CD4-positive, alpha-beta T cell (primary cell): ENCODE results near the gene BCL7B. TPM values are rescaled to one million over a fixed set of nuclear protein-coding genes. Genes with fewer than 3 reads are reported as not detected.
"Not testable (repeated sequence)": the region's sequence is repeated elsewhere in the genome, so short reads cannot be mapped to it uniquely, and the experiment has no call there.

Experiments used
- ATAC-seq: fragments of 200-7000 bp; cut with Tn5 transposase; one replicate; pipeline ENCODE4 v1.10.0; 2022; ENCODE audit warnings: mild to moderate bottlenecking; ENCODE audit not compliant: poor library complexity
- CTCF ChIA-PET: fragments of 350-600 bp; sonication (Branson Sonifier 250); formaldehyde crosslinking; loops from one replicate; lab custom pipeline; 2021; ENCODE audit warnings: antibody characterized with exemption, inconsistent platforms; lab: Charles Lee
- POLR2A ChIA-PET: fragments of 350-600 bp; sonication (Branson Sonifier 250); formaldehyde crosslinking; loops from one replicate; lab custom pipeline; 2021; ENCODE audit warnings: antibody characterized with exemption, inconsistent platforms; lab: Charles Lee
- DNase-seq, 14 experiments: peaks; one replicate each; pipeline ENCODE4 v3.0.0-alpha.2; 2013 to 2020; ENCODE audit warnings: mixed read lengths in 2 of 14
- H3K27ac ChIP-seq, 2 donors: one replicate each; pipeline versions ENCODE4 v1.5.1 to v1.7.0; 2013; ENCODE audit warnings: low read length in 2 of 2, low read depth in 1 of 2, mild to moderate bottlenecking in 1 of 2
- H3K27me3 ChIP-seq, 2 experiments: 1 replicate in 1 of 2; 2 replicates in 1 of 2; pipeline versions ENCODE4 v1.6.1 to v1.7.0; 2013; ENCODE audit warnings: low read length in 2 of 2, control low read depth in 1 of 2, mild to moderate bottlenecking in 1 of 2, moderate library complexity in 1 of 2; ENCODE audit not compliant: insufficient read depth in 2 of 2, control insufficient read depth in 1 of 2
- H3K36me3 ChIP-seq: one replicate; pipeline ENCODE4 v1.6.1; 2013; ENCODE audit warnings: low read length, control low read depth; ENCODE audit not compliant: insufficient read depth
- H3K4me1 ChIP-seq: one replicate; pipeline ENCODE4 v1.6.1; 2013; ENCODE audit warnings: low read length, control low read depth; ENCODE audit not compliant: insufficient read depth
- H3K4me3 ChIP-seq: one replicate; pipeline ENCODE4 v1.5.1; 2013; ENCODE audit warnings: mild to moderate bottlenecking, low read length, moderate library complexity
- H3K9me3 ChIP-seq, 2 experiments: 1 replicate in 1 of 2; 2 replicates in 1 of 2; pipeline versions ENCODE4 v1.6.1 to v1.7.0; 2013; ENCODE audit warnings: low read length in 2 of 2, mild to moderate bottlenecking in 2 of 2, control low read depth in 1 of 2, moderate library complexity in 1 of 2; ENCODE audit not compliant: control insufficient read depth in 1 of 2, insufficient read depth in 1 of 2
- H3K27ac Mint-ChIP-seq: one replicate; pipeline ENCODE4 v1.8.0; 2020; ENCODE audit warnings: mixed read lengths
- H3K27me3 Mint-ChIP-seq: one replicate; pipeline ENCODE4 v1.8.0; 2021; ENCODE audit warnings: mixed read lengths
- H3K36me3 Mint-ChIP-seq: one replicate; pipeline ENCODE4 v1.8.0; 2021; ENCODE audit warnings: low read depth, mixed read lengths
- H3K4me1 Mint-ChIP-seq: one replicate; pipeline ENCODE4 v1.8.0; 2021; ENCODE audit warnings: low read depth, mixed read lengths
- H3K4me3 Mint-ChIP-seq: one replicate; pipeline ENCODE4 v1.8.0; 2020; ENCODE audit warnings: mild to moderate bottlenecking, mixed read lengths
- H3K9me3 Mint-ChIP-seq: one replicate; pipeline ENCODE4 v1.8.0; 2020; ENCODE audit warnings: mixed read lengths
- intact Hi-C, 2 experiments: fragments of 100-400 bp; cut with DNase I in 1 of 2; cut with micrococcal nuclease in 1 of 2; formaldehyde crosslinking; loops; one replicate each; pipeline versions ENCODE4 v1.15.1 to v1.9.0; 2023 to 2025; cut with DNase I, micrococcal nuclease
- total RNA-seq, 174 experiments: library from RNA in 2 of 174; stranded (reverse) in 2 of 174; gene quantifications; one replicate each; pipeline ENCODE4 v1.2.3 and lab custom pipeline; 2021 to 2026
- TF ChIP-seq, protein P1 (sequence below): fragments of 200-600 bp; IDR thresholded peaks from one replicate; pipeline ENCODE4 v1.8.0; 2022; ENCODE audit warnings: antibody characterized with exemption, mild to moderate bottlenecking

Gene BCL7B
- total RNA-seq, 2 experiments from 2014 or later, result 102 TPM

- ATAC-seq, result no peak
- H3K36me3 ChIP-seq, result peaks cover 82% of the 10 kb centered on the region
- H3K36me3 Mint-ChIP-seq, result peaks cover 91% of the 10 kb centered on the region
These were observed 60.9 kb downstream of the BCL7B start for GRCh38 chr7:73496626-73497025.

GRCh38 chr7:73495507-73495906 is 62.0 kb downstream of the BCL7B start:
- H3K4me3 ChIP-seq, DNase-seq, CTCF ChIA-PET, H3K27me3 ChIP-seq, H3K4me1 ChIP-seq, H3K4me3 Mint-ChIP-seq, H3K9me3 ChIP-seq, ATAC-seq, intact Hi-C loops, H3K9me3 Mint-ChIP-seq, H3K27ac ChIP-seq, H3K27ac Mint-ChIP-seq, H3K27me3 Mint-ChIP-seq: not testable (repeated sequence)
- Mint-ChIP-seq H3K4me1 (peaks cover 12% of the 10 kb centered on the region), H3K36me3 (peaks cover 90% of the 10 kb centered on the region)
- H3K36me3 ChIP-seq, result peaks cover 85% of the 10 kb centered on the region
- POLR2A ChIA-PET, result interaction anchor here (0.6 kb wide), 1 partner anchor 257 kb away, joined by 3 read pairs; no protein-coding TSS in a partner anchor

More at GRCh38 chr7:73496626-73497025, 60.9 kb downstream of the BCL7B start:
- no peaks in the 10 kb centered on the region for H3K9me3 Mint-ChIP-seq
- no peak for DNase-seq
- no peaks in the 10 kb centered on the region for H3K27me3 Mint-ChIP-seq
- peaks cover 17% of the 10 kb centered on the region for H3K4me1 Mint-ChIP-seq
- CTCF ChIA-PET, result no interaction called here
- H3K27ac Mint-ChIP-seq, result no peak overlapping the region
- intact Hi-C loops, result no loop called here
- Histone ChIP-seq H3K4me3 (no peak overlapping the region), H3K9me3 (no peaks in the 10 kb centered on the region), H3K4me1 (no peaks in the 10 kb centered on the region), H3K27ac (no peak overlapping the region), H3K27me3 (no peaks in the 10 kb centered on the region)
- TF ChIP-seq, protein P1, sequence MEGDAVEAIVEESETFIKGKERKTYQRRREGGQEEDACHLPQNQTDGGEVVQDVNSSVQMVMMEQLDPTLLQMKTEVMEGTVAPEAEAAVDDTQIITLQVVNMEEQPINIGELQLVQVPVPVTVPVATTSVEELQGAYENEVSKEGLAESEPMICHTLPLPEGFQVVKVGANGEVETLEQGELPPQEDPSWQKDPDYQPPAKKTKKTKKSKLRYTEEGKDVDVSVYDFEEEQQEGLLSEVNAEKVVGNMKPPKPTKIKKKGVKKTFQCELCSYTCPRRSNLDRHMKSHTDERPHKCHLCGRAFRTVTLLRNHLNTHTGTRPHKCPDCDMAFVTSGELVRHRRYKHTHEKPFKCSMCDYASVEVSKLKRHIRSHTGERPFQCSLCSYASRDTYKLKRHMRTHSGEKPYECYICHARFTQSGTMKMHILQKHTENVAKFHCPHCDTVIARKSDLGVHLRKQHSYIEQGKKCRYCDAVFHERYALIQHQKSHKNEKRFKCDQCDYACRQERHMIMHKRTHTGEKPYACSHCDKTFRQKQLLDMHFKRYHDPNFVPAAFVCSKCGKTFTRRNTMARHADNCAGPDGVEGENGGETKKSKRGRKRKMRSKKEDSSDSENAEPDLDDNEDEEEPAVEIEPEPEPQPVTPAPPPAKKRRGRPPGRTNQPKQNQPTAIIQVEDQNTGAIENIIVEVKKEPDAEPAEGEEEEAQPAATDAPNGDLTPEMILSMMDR, result no peak
- POLR2A ChIA-PET, result no interaction called here
- H3K4me3 Mint-ChIP-seq, result no peak overlapping the region

DNA sequence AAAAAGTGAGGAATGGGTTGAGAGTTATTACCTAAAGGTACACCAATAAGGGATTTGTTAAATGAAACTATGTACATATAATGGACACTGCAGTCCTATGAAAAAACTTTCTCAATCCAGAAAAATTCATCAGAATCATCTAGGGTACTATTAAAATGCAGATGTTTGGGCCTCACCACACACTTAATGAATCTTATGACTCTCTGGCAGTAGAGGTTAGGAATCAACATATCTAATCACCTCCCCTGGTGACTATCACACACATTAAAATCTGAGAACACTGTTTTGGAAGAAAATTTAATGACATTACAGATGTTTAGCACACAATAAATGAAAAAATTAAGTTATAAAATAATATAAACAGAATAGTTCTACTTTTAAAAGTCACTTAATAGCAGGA is 67.5 kb downstream of the BCL7B start:
- Histone ChIP-seq H3K27me3 (no peaks in the 10 kb centered on the region), H3K36me3 (peaks cover 82% of the 10 kb centered on the region), H3K4me3 (no peak overlapping the region), H3K4me1 (no peaks in the 10 kb centered on the region), H3K9me3 (no peaks in the 10 kb centered on the region), H3K27ac (no peak overlapping the region)
- no peak overlapping the region for H3K27ac Mint-ChIP-seq
- intact Hi-C loops, result no loop called here
- H3K27me3 Mint-ChIP-seq, result no peaks in the 10 kb centered on the region
- no peaks in the 10 kb centered on the region for H3K9me3 Mint-ChIP-seq
- peaks cover 83% of the 10 kb centered on the region for H3K36me3 Mint-ChIP-seq
- ChIA-PET POLR2A (no interaction called here), CTCF (no interaction called here)
- no peak overlapping the region for H3K4me3 Mint-ChIP-seq
- TF ChIP-seq, protein P1, result no peak
- no peak for DNase-seq
- no peak for ATAC-seq
- peaks cover 4% of the 10 kb centered on the region for H3K4me1 Mint-ChIP-seq

GRCh38 chr7:73487486-73487885 is 70.0 kb downstream of the BCL7B start:
- no peak overlapping the region for H3K4me3 ChIP-seq
- no peak for DNase-seq
- H3K36me3 Mint-ChIP-seq, result peaks cover 82% of the 10 kb centered on the region
- POLR2A ChIA-PET, result interaction anchor here (1.3 kb wide), 1 partner anchor 91 kb away, joined by 3 read pairs; the partner anchor contains the start of gene TBL2
- no peaks in the 10 kb centered on the region for H3K4me1 Mint-ChIP-seq
- CTCF ChIA-PET, result no interaction called here
- intact Hi-C loops, result no loop called here
- H3K36me3 ChIP-seq, result peaks cover 84% of the 10 kb centered on the region
- TF ChIP-seq, protein P1, result no peak
- no peaks in the 10 kb centered on the region for H3K27me3 Mint-ChIP-seq
- H3K9me3 ChIP-seq, result no peaks in the 10 kb centered on the region
- ATAC-seq, result no peak
- H3K27me3 ChIP-seq, result no peaks in the 10 kb centered on the region
- H3K4me3 Mint-ChIP-seq, result no peak overlapping the region
- no peak overlapping the region for H3K27ac ChIP-seq
- H3K27ac Mint-ChIP-seq, result no peak overlapping the region
- no peaks in the 10 kb centered on the region for H3K4me1 ChIP-seq
- H3K9me3 Mint-ChIP-seq, result no peaks in the 10 kb centered on the region
